Endothelial cell of umbilical vein (primary cell): Measurements from ENCODE around the gene CD248. TPM values are rescaled to one million over a fixed set of nuclear protein-coding genes. Genes with fewer than 3 reads are reported as not detected.
A peak's percentile ranks its signal among the peaks of the same experiment; 100 is the strongest.

Source experiments
- BruUV-seq: library from RNA; stranded (reverse); fragments of 400-500 nt; replicated peaks from 2 replicates; lab custom pipeline; 2021; lab: Mats Ljungman, UMichigan
- CTCF ChIA-PET: fragments of 300-600, 350-600 bp; sonication (Branson Sonifier 250); formaldehyde crosslinking; loops from one replicate; lab custom pipeline; 2021; ENCODE audit warnings: antibody characterized with exemption, inconsistent platforms; lab: Charles Lee
- POLR2A ChIA-PET: fragments of 300-600, 350-600 bp; sonication (Branson Sonifier 250); formaldehyde crosslinking; loops from one replicate; lab custom pipeline; 2021; ENCODE audit warnings: antibody characterized with exemption, inconsistent platforms; lab: Charles Lee
- DNase-seq: peaks from one replicate; pipeline ENCODE4 v3.0.0-alpha.2; 2011; ENCODE audit warnings: low read depth, low spot score
- FAIRE-seq: peaks from 2 replicates; lab custom pipeline; 2011; peaks lifted over from hg19 to GRCh38; lab: Jason Lieb, UNC
- H2AFZ ChIP-seq: 2 replicates; pipeline ENCODE4 v1.6.0; 2012; ENCODE audit warnings: low read depth, low read length, control low read depth, inconsistent platforms
- H3K27ac ChIP-seq: 2 replicates; pipeline ENCODE4 v1.5.1; 2011; ENCODE audit warnings: low read depth, mild to moderate bottlenecking, control low read depth, low read length, moderate library complexity; ENCODE audit not compliant: insufficient read depth
- H3K27me3 ChIP-seq, 2 experiments: 2 replicates each; pipeline versions ENCODE4 v1.6.0 to v1.6.1; 2011; ENCODE audit warnings: low read length in 2 of 2, mixed read lengths in 1 of 2; ENCODE audit not compliant: control insufficient read depth in 2 of 2, insufficient read depth in 2 of 2
- H3K36me3 ChIP-seq, 2 experiments: 2 replicates in 1 of 2; 3 replicates in 1 of 2; pipeline ENCODE4 v1.5.1; 2011; ENCODE audit warnings: low read length in 2 of 2, mild to moderate bottlenecking in 1 of 2, moderate library complexity in 1 of 2; ENCODE audit not compliant: control insufficient read depth in 2 of 2, insufficient read depth in 2 of 2; ENCODE audit errors: extremely low read depth in 1 of 2
- H3K4me1 ChIP-seq: 3 replicates; pipeline ENCODE4 v1.5.1; 2011; ENCODE audit warnings: mild to moderate bottlenecking, low read length; ENCODE audit not compliant: control insufficient read depth, insufficient read depth; ENCODE audit errors: extremely low read depth
- H3K4me2 ChIP-seq: 2 replicates; pipeline ENCODE4 v1.6.1; 2011; ENCODE audit warnings: low read length, control low read depth, mixed read lengths; ENCODE audit not compliant: insufficient read depth
- H3K4me3 ChIP-seq, 3 experiments: fragments of 200-600 bp in 1 of 3; sonication (generic), shearing (Covaris generic) in 1 of 3; replicated peaks in 1 of 3; 2 replicates each; pipeline ENCODE4 v1.5.1; 2011 to 2016; ENCODE audit warnings: control low read depth in 3 of 3, low read length in 3 of 3, mild to moderate bottlenecking in 2 of 3, inconsistent platforms in 1 of 3, low read depth in 1 of 3, moderate library complexity in 1 of 3; ENCODE audit not compliant: insufficient read depth in 1 of 3
- H3K79me2 ChIP-seq: 2 replicates; pipeline ENCODE4 v1.6.0; 2012; ENCODE audit warnings: low read length, inconsistent platforms; ENCODE audit not compliant: control insufficient read depth, insufficient read depth
- H3K9ac ChIP-seq: replicated peaks from 2 replicates; pipeline ENCODE3; 2011; ENCODE audit warnings: low read length, control low read depth; ENCODE audit not compliant: insufficient read depth; ENCODE audit errors: extremely low read depth
- H3K9me1 ChIP-seq: replicated peaks from 3 replicates; pipeline ENCODE4 v1.6.0; 2011; ENCODE audit warnings: mild to moderate bottlenecking, low read length; ENCODE audit not compliant: control insufficient read depth, insufficient read depth; ENCODE audit errors: extremely low read depth
- H3K9me3 ChIP-seq: replicated peaks from 2 replicates; pipeline ENCODE4 v1.5.1; 2012; ENCODE audit warnings: low read length, inconsistent platforms; ENCODE audit not compliant: control insufficient read depth, insufficient read depth
- H4K20me1 ChIP-seq: replicated peaks from 2 replicates; pipeline ENCODE3; 2011; ENCODE audit warnings: mild to moderate bottlenecking, low read length; ENCODE audit not compliant: control insufficient read depth, insufficient read depth; ENCODE audit errors: extremely low read depth
- JUN ChIP-seq: IDR thresholded peaks from 2 replicates; pipeline ENCODE4 v1.6.1; 2011; ENCODE audit warnings: borderline replicate concordance, low read depth; ENCODE audit not compliant: insufficient read length, insufficient read depth
- MYC ChIP-seq: IDR thresholded peaks from one replicate; pipeline ENCODE4 v1.6.1; 2011; ENCODE audit warnings: mild to moderate bottlenecking, low read depth, low read length
- POLR2A ChIP-seq: IDR thresholded peaks from 2 replicates; pipeline ENCODE4 v1.6.1; 2012; ENCODE audit warnings: low read depth, mild to moderate bottlenecking, control low read depth, low read length
- POLR2AphosphoS5 ChIP-seq: IDR thresholded peaks from 2 replicates; pipeline ENCODE4 v1.6.1; 2012; ENCODE audit warnings: low read depth, mild to moderate bottlenecking, control low read depth, low read length, moderate library complexity; ENCODE audit not compliant: insufficient read depth
- dilution Hi-C: fragments of 300-500 bp; cut with MboI; formaldehyde crosslinking; loops from one replicate; pipeline ENCODE4 v1.15.0; 2019; ENCODE audit warnings: low sequenced_read_pairs; ENCODE audit not compliant: extremely low pct_ligation_motif_present
- intact Hi-C: fragments of 100-400 bp; cut with micrococcal nuclease; formaldehyde crosslinking; loops from one replicate; pipeline ENCODE4 v1.10.0; 2022
- polyA plus RNA-seq, 4 experiments: library from polyadenylated mRNA; depleted of rRNA in 3 of 4; stranded (reverse) in 3 of 4; unstranded in 1 of 4; fragments of >200 nt; gene quantifications; 2 replicates each; pipeline versions ENCODE4 v1.2.1 to v1.2.3, GENCODE V29; 2011 to 2012; ENCODE audit warnings: missing spikeins in 1 of 4
- total RNA-seq: library from RNA; stranded (reverse); gene quantifications from 2 replicates; pipeline ENCODE4 v1.2.3, GENCODE V29; 2021
- TF ChIP-seq, protein P1 (sequence below), 2 donors: IDR thresholded peaks; 1 replicate in 1 of 2; 2 replicates in 1 of 2; pipeline ENCODE4 v1.5.1; 2011; ENCODE audit warnings: low read length in 2 of 2, mild to moderate bottlenecking in 2 of 2, moderate library complexity in 2 of 2, control low read depth in 1 of 2, inconsistent platforms in 1 of 2, low read depth in 1 of 2; ENCODE audit not compliant: insufficient read depth in 1 of 2; ENCODE audit errors: extremely low read depth in 1 of 2

The CD248 gene
- total and polyA plus RNA-seq, 2 donors (not counting 3 experiments of a cell fraction or from before 2014, with no cell fraction given): 0.10 TPM; not detected in 1

DNA sequence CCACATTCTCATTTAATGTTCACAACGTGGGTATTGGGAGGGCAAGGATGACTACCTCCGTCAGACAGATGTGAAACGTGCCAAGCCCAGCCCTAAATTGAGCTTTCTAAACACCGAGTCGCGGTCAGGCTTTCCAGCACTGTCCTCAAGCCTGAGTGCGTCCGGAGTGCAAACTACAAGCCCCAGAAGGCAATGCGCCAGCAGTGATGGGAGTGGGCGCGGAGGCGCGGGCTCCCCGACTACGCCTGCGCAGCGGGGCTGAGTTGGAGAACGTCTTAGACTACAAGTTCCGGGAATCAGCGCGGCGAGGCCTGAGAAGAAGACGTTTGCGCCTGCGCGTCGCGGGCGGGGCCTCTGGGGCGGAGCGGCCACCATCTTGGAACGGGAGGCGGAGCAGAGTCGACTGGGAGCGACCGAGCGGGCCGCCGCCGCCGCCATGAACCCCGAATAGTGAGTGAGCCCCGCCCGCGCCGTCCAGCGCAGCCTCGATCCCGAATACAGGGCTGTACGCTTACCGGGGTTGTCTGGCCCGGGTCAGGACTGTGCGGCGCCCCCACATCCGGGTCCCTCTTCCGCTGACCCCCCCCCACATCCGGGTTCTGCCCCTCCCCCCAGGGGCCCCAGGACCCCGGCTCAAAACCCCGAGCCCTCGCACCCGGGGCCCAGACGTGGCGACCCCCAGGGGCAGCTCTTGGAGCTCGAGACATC, 48.4 kb downstream of the CD248 start, which contains the start of gene RAB1B:
TSS of gene RAB1B (plus strand) at position 396 of the 708 bp plus-strand sequence. CDS start at position 437, 41 bp downstream.
- dilution Hi-C loops: no loop called here
- Histone ChIP-seq H3K9me1 (no peaks in the 10 kb centered on the region), H3K4me3 (peak within 1 kb of the TSS; percentile 85 to 93 (median 91)), H4K20me1 (no peaks in the 10 kb centered on the region), H2AFZ (peak within 1 kb of the TSS; percentile 58), H3K79me2 (peaks cover 28% of the 10 kb centered on the region), H3K9ac (peak within 1 kb of the TSS; percentile 90), H3K27me3 (no peaks in the 10 kb centered on the region), H3K9me3 (no peaks in the 10 kb centered on the region), H3K4me1 (peaks cover 12% of the 10 kb centered on the region), H3K4me2 (peak within 1 kb of the TSS; percentile 93), H3K27ac (peak within 1 kb of the TSS; percentile 74), H3K36me3 (peaks cover 9 to 29% of the 10 kb centered on the region in 2 experiments)
- DNase-seq: peak; percentile 100
- intact Hi-C loops: loop anchor here (1.0 to 2.0 kb wide), 2 partner anchors 10 to 46 kb away; no protein-coding TSS in a partner anchor
- TF ChIP-seq POLR2AphosphoS5 (peak; percentile 82), POLR2A (peak; percentile 63), JUN (no peak), MYC (no peak)
- TF ChIP-seq, protein P1, sequence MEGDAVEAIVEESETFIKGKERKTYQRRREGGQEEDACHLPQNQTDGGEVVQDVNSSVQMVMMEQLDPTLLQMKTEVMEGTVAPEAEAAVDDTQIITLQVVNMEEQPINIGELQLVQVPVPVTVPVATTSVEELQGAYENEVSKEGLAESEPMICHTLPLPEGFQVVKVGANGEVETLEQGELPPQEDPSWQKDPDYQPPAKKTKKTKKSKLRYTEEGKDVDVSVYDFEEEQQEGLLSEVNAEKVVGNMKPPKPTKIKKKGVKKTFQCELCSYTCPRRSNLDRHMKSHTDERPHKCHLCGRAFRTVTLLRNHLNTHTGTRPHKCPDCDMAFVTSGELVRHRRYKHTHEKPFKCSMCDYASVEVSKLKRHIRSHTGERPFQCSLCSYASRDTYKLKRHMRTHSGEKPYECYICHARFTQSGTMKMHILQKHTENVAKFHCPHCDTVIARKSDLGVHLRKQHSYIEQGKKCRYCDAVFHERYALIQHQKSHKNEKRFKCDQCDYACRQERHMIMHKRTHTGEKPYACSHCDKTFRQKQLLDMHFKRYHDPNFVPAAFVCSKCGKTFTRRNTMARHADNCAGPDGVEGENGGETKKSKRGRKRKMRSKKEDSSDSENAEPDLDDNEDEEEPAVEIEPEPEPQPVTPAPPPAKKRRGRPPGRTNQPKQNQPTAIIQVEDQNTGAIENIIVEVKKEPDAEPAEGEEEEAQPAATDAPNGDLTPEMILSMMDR (IDR thresholded peaks at IDR 0.05; ENCODE audit: extremely low read depth in 1 of 2, insufficient read depth in 1 of 2, low read depth in 1 of 2, low read length in 2 of 2): no peak
- ChIA-PET CTCF (interaction anchor here (0.6 to 6.2 kb wide), 3 partner anchors 13 to 380 kb away, joined by 3 to 53 read pairs (median 3); partner anchors contain the start of gene FIBP), POLR2A (interaction anchor here (1.6 kb wide), 2 partner anchors 10 to 21 kb away, joined by 5 to 12 read pairs; partner anchors contain the start of gene YIF1A)
- peak; percentile 100 for FAIRE-seq
- no TSS peak for BruUV-seq
